ENCODE data around the gene EXOC6B. TPM values are rescaled to one million over a fixed set of nuclear protein-coding genes. Genes with fewer than 3 reads are reported as not detected.

Gene EXOC6B
- total RNA-seq, 1 experiment from 2014 or later: 40.1 TPM

GRCh38 chr2:72233211-72233610, 592.6 kb downstream of the EXOC6B start:
- no peak for TF ChIP-seq CTCF (conservative IDR thresholded peaks at IDR 0.05)
- peak overlapping the region in 2 of 3 experiments; percentile 40 to 46; a peak in 2 of 7 replicates for H3K27ac Mint-ChIP-seq
- H3K27me3 ChIP-seq (ENCODE audit: insufficient read depth, low read length): no peaks in the 10 kb centered on the region
- no peaks in the 10 kb centered on the region for H4K20me1 ChIP-seq (ENCODE audit: control insufficient read depth, insufficient read depth, insufficient read length)
- H4K91ac ChIP-seq (ENCODE audit: insufficient read length, low read depth, low read length): no peak overlapping the region
- H3K56ac ChIP-seq (ENCODE audit: insufficient read length, low read depth, low read length): no peak overlapping the region
- H2BK20ac ChIP-seq (ENCODE audit: low read depth, low read length, poor library complexity, severe bottlenecking): no peak overlapping the region
- H3K23me2 ChIP-seq (ENCODE audit: insufficient read length, low read depth, low read length, poor library complexity, severe bottlenecking): no peaks in the 10 kb centered on the region
- no peak overlapping the region for H2BK5ac ChIP-seq (ENCODE audit: insufficient read length, low read length)
- H2AFZ ChIP-seq (ENCODE audit: low read length): no peak overlapping the region
- no peak overlapping the region for H3K27ac ChIP-seq (ENCODE audit: insufficient read length, low read depth, low read length)
- H4K5ac ChIP-seq (ENCODE audit: insufficient read length, low read depth, low read length): no peak overlapping the region
- H2BK120ac ChIP-seq (ENCODE audit: low read depth, low read length, poor library complexity, severe bottlenecking): no peak overlapping the region
- WGBS (ENCODE audit: extremely low coverage, insufficient read length, low lambda C conversion rate): no CpG with 5 or more reads among the region's 2 CpGs
- H2BK15ac ChIP-seq (ENCODE audit: low read depth, low read length): no peak overlapping the region
- H3K4me1 ChIP-seq (ENCODE audit: insufficient read depth, low read length): peaks cover 2% of the 10 kb centered on the region; the same call in 1 of the 2 replicates
- no peaks in the 10 kb centered on the region for H3K27me3 Mint-ChIP-seq (ENCODE audit: low read depth)
- H3K9me3 ChIP-seq (ENCODE audit: control insufficient read depth, low read depth, low read length): no peaks in the 10 kb centered on the region
- DNase-seq: peak; percentile 30
- H2BK12ac ChIP-seq (ENCODE audit: insufficient read length, low read depth, low read length): no peak overlapping the region
- H3K4me2 ChIP-seq (ENCODE audit: insufficient read depth, insufficient read length, low read length): no peak overlapping the region
- no peak overlapping the region for H3T11ph ChIP-seq (ENCODE audit: low read length)
- peaks cover 31 to 33% of the 10 kb centered on the region in 2 experiments for H3K4me1 Mint-ChIP-seq
- H3K4me3 Mint-ChIP-seq: no peak overlapping the region; a peak in 1 of 5 replicates
- H3K79me1 ChIP-seq (ENCODE audit: insufficient read depth, low read depth, low read length, poor library complexity, severe bottlenecking): no peaks in the 10 kb centered on the region
- H3K9me3 Mint-ChIP-seq: no peaks in the 10 kb centered on the region
- no peak overlapping the region for H3K4ac ChIP-seq (ENCODE audit: low read depth, low read length)
- 0 out of 2 replicates have a peak overlapping the region, but pooled peaks have one; percentile 1 for H3K14ac ChIP-seq (ENCODE audit: insufficient read depth, low read length)
- no peak overlapping the region for H2AK5ac ChIP-seq (ENCODE audit: insufficient read length, low read length)
- H3K36me3 Mint-ChIP-seq (ENCODE audit: insufficient read depth in 1 of 3, low read depth in 3 of 3): no peaks in the 10 kb centered on the region
- no peak overlapping the region for H4K8ac ChIP-seq (replicated peaks; ENCODE audit: insufficient read length, low read depth, low read length)
- no peak overlapping the region for H3K9ac ChIP-seq (ENCODE audit: extremely low read depth, insufficient read length, low read length)
- no peak overlapping the region for H3K18ac ChIP-seq (ENCODE audit: insufficient read length, low read depth, low read length)
- H3K79me2 ChIP-seq (ENCODE audit: insufficient read depth, low read length): no peaks in the 10 kb centered on the region
- H3K23ac ChIP-seq (ENCODE audit: insufficient read length, low read depth, low read length): no peak overlapping the region
